Stimulated activated effector memory CD8-positive, alpha-beta T cell treated with anti-CD3 and anti-CD28 coated beads, Interleukin-12 subunit alpha, Interleukin-12 subunit beta, amount 100 ng/mL, for 72 hours (primary cell): ENCODE data around the gene GMEB2.
"Not testable (repeated sequence)": the region's sequence is repeated elsewhere in the genome, so short reads cannot be mapped to it uniquely, and the experiment has no call there.

Experiments used
- ATAC-seq: fragments of 150-1000 bp; cut with Tn5 transposase; 2 replicates; pipeline ENCODE4 v1.10.0; 2021
- DNase-seq, 2 donors: peaks; one replicate each; pipeline ENCODE4 v3.0.0; 2021 to 2022; ENCODE audit warnings: low spot score in 2 of 2
- H3K27ac Mint-ChIP-seq: one replicate; pipeline ENCODE4 v1.8.0; 2022; ENCODE audit warnings: mild to moderate bottlenecking, mixed read lengths
- H3K36me3 Mint-ChIP-seq: one replicate; pipeline ENCODE4 v1.8.0; 2022; ENCODE audit warnings: mild to moderate bottlenecking, mixed read lengths
- H3K4me1 Mint-ChIP-seq: one replicate; pipeline ENCODE4 v1.8.0; 2022; ENCODE audit warnings: mixed read lengths
- H3K4me3 Mint-ChIP-seq: one replicate; pipeline ENCODE4 v1.8.0; 2022; ENCODE audit warnings: mild to moderate bottlenecking, mixed read lengths
- H3K9me3 Mint-ChIP-seq: one replicate; pipeline ENCODE4 v1.8.0; 2022; ENCODE audit warnings: mixed read lengths

GMEB2 gene

GRCh38 chr20:63580796-63581461 is 46.0 kb downstream of the GMEB2 start:
- H3K4me3 Mint-ChIP-seq = no peak overlapping the region
- no peak overlapping the region for H3K27ac Mint-ChIP-seq
- no peak for DNase-seq

DNA sequence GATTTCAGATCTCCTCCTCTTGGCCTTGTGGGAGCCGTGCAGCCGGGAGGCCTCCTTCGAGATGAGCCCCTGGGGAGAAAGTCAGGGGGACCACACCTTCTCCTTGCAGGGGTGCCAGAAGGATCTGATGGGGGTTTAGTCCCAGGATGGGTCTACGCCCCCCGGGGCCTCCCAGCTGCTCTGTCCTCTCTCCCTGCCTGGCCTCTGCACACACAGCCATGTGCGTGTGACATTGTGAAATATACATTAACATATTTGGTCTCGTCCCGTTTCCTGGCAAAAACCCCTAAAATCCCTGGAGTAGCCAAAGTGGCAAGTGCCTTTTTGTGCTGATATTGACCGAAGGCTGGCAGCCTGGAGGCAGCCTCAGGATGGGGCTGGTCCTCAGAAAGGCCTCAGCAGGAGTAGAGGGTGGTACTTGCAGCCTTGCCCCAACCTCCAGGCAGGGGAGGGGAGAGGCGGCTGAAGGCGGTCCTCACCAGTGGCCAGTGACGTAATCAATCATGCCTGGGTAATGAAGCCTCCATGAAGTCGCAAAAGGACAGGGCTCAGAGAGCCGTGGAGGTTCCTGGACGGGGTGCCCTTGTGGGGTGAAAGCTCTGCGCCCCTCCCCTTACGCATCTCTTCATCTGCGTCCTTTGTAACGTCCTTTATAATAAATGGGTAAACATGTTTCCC is 47.7 kb downstream of the GMEB2 start:
- DNase-seq = no peak

More at GRCh38 chr20:63580796-63581461, 46.0 kb downstream of the GMEB2 start:
- Mint-ChIP-seq H3K36me3 (no peaks in the 10 kb centered on the region), H3K4me1 (peaks cover 11% of the 10 kb centered on the region), H3K9me3 (no peaks in the 10 kb centered on the region)
- peak; percentile 92 for ATAC-seq

GRCh38 chr20:63578224-63579016 is 48.5 kb downstream of the GMEB2 start:
- H3K9me3 Mint-ChIP-seq = no peaks in the 10 kb centered on the region
- no peak for DNase-seq
- H3K4me3 Mint-ChIP-seq = no peak overlapping the region
- peaks cover 5% of the 10 kb centered on the region for H3K4me1 Mint-ChIP-seq
- H3K27ac Mint-ChIP-seq = no peak overlapping the region
- no peaks in the 10 kb centered on the region for H3K36me3 Mint-ChIP-seq
- no peak for ATAC-seq

More for the DNA sequence above, 47.7 kb downstream of the GMEB2 start:
- no peaks in the 10 kb centered on the region for H3K36me3 Mint-ChIP-seq
- H3K4me1 Mint-ChIP-seq = peaks cover 5% of the 10 kb centered on the region
- H3K4me3 Mint-ChIP-seq = no peak overlapping the region
- no peak overlapping the region for H3K27ac Mint-ChIP-seq
- H3K9me3 Mint-ChIP-seq = no peaks in the 10 kb centered on the region
- ATAC-seq = no peak

DNA sequence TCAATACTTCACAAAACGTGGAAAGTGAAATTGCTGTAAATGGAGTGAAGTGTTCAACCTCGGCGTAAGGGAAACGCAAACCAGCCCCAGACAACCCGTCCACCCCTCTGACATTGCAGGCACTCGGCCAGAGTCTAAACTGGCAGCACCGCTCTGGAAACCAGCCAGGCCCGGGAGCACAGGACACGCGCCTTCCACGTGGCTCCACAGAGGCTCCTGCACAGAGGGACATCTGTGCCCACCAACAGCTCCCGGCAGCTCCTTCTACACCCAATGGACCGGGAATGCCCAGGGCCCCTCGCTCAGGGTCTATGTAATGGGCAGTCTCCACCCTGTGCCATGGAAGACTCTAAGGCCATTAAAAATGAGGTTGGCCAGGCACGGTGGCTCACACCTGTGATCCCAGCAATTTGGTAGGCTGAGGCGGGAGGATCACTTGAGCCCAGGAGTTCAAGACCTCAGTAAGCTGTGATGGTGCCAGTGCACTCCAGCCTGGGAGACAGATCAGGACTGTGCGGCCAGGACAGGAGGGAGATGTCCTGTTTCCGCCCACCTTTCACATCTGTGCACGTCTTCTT is 49.5 kb downstream of the GMEB2 start:
- Mint-ChIP-seq H3K4me1 (peaks cover 5% of the 10 kb centered on the region), H3K4me3 (no peak overlapping the region), H3K27ac (no peak overlapping the region), H3K36me3 (no peaks in the 10 kb centered on the region), H3K9me3 (no peaks in the 10 kb centered on the region)
- DNase-seq (no peak), ATAC-seq (no peak)

GRCh38 chr20:63576311-63576710 is 50.6 kb downstream of the GMEB2 start:
- Mint-ChIP-seq H3K27ac (no peak overlapping the region), H3K36me3 (no peaks in the 10 kb centered on the region), H3K9me3 (no peaks in the 10 kb centered on the region), H3K4me1 (peaks cover 5% of the 10 kb centered on the region), H3K4me3 (no peak overlapping the region)
- ATAC-seq (no peak), DNase-seq (no peak)

- no peaks in the 10 kb centered on the region for H3K36me3 Mint-ChIP-seq
- H3K9me3 Mint-ChIP-seq = no peaks in the 10 kb centered on the region
- DNase-seq (no peak), ATAC-seq (no peak)
- no peaks in the 10 kb centered on the region for H3K4me1 Mint-ChIP-seq
- H3K27ac Mint-ChIP-seq = peak overlapping the region; percentile 88
- H3K4me3 Mint-ChIP-seq = peak overlapping the region; percentile 72
These were observed 51.8 kb downstream of the GMEB2 start for GRCh38 chr20:63574829-63575743.

- ATAC-seq (peak; percentile 85), DNase-seq (no peak)
- H3K9me3 Mint-ChIP-seq = no peaks in the 10 kb centered on the region
- H3K4me3 Mint-ChIP-seq = peak within 1 kb of the TSS; percentile 72
- H3K4me1 Mint-ChIP-seq = peaks cover 2% of the 10 kb centered on the region
- peak within 1 kb of the TSS; percentile 88 for H3K27ac Mint-ChIP-seq
- H3K36me3 Mint-ChIP-seq = no peaks in the 10 kb centered on the region
These were observed 52.6 kb downstream of the GMEB2 start, which contains the start of gene HELZ2 for GRCh38 chr20:63574156-63574828. Gene HELZ2, minus strand, starts transcription at chr20:63574239. Its CDS starts 1,854 bp downstream, at chr20:63572385.

GRCh38 chr20:63573647-63574131 is 53.2 kb downstream of the GMEB2 start:
- DNase-seq = no peak
- peaks cover 8% of the 10 kb centered on the region for H3K4me1 Mint-ChIP-seq
- H3K9me3 Mint-ChIP-seq = no peaks in the 10 kb centered on the region
- H3K27ac Mint-ChIP-seq = peak overlapping the region; percentile 88
- H3K36me3 Mint-ChIP-seq = no peaks in the 10 kb centered on the region
- peak; percentile 22 for ATAC-seq
- peak overlapping the region; percentile 72 for H3K4me3 Mint-ChIP-seq

- DNase-seq (no peak), ATAC-seq (no peak)
- no peaks in the 10 kb centered on the region for H3K9me3 Mint-ChIP-seq
- peaks cover under 1% of the 10 kb centered on the region for H3K36me3 Mint-ChIP-seq
- peaks cover 14% of the 10 kb centered on the region for H3K4me1 Mint-ChIP-seq
- peak overlapping the region; percentile 72 for H3K4me3 Mint-ChIP-seq
- H3K27ac Mint-ChIP-seq = peak overlapping the region; percentile 88
These were observed 53.9 kb downstream of the GMEB2 start for GRCh38 chr20:63572788-63573646.

GRCh38 chr20:63572071-63572787 is 54.7 kb downstream of the GMEB2 start:
- Mint-ChIP-seq H3K27ac (no peak overlapping the region), H3K36me3 (peaks cover 7% of the 10 kb centered on the region), H3K4me3 (no peak overlapping the region), H3K4me1 (peaks cover 22% of the 10 kb centered on the region), H3K9me3 (no peaks in the 10 kb centered on the region)
- DNase-seq (no peak), ATAC-seq (no peak)

GRCh38 chr20:63571087-63571478 is 55.8 kb downstream of the GMEB2 start:
- H3K9me3 Mint-ChIP-seq, H3K4me3 Mint-ChIP-seq, H3K36me3 Mint-ChIP-seq, DNase-seq, H3K27ac Mint-ChIP-seq, ATAC-seq: not testable (repeated sequence)
- peaks cover 25% of the 10 kb centered on the region for H3K4me1 Mint-ChIP-seq

GRCh38 chr20:63570281-63571086 is 56.4 kb downstream of the GMEB2 start:
- H3K36me3 Mint-ChIP-seq = peaks cover 11% of the 10 kb centered on the region
- H3K4me1 Mint-ChIP-seq = peaks cover 25% of the 10 kb centered on the region
- H3K9me3 Mint-ChIP-seq = no peaks in the 10 kb centered on the region
- no peak overlapping the region for H3K27ac Mint-ChIP-seq
- DNase-seq (no peak), ATAC-seq (no peak)
- no peak overlapping the region for H3K4me3 Mint-ChIP-seq
